H9 (cell line): ENCODE measurements around the gene TXNL4A. TPM values are rescaled to one million over a fixed set of nuclear protein-coding genes. Genes with fewer than 3 reads are reported as not detected.
"Not testable (repeated sequence)": the region's sequence is repeated elsewhere in the genome, so short reads cannot be mapped to it uniquely, and the experiment has no call there.

Experiments
- DNase-seq: peaks from one replicate; pipeline ENCODE4 v3.0.0-alpha.2; 2017
- H2AFZ ChIP-seq: one replicate; pipeline ENCODE4 v1.6.1; 2013; ENCODE audit warnings: mild to moderate bottlenecking, low read length, control low read depth, moderate library complexity
- H2AK5ac ChIP-seq: 2 replicates; pipeline ENCODE4 v1.6.1; 2013; ENCODE audit warnings: low read length, control low read depth, mixed read lengths; ENCODE audit not compliant: insufficient read length
- H2BK120ac ChIP-seq: one replicate; pipeline ENCODE4 v1.6.1; 2013; ENCODE audit warnings: low read depth, mild to moderate bottlenecking, low read length, control low read depth, inconsistent platforms; ENCODE audit not compliant: poor library complexity, severe bottlenecking
- H2BK12ac ChIP-seq: 2 replicates; pipeline ENCODE4 v1.6.1; 2013; ENCODE audit warnings: low read length, control low read depth, mixed read lengths, low read depth; ENCODE audit not compliant: insufficient read length
- H2BK15ac ChIP-seq: 2 replicates; pipeline ENCODE4 v1.6.1; 2013; ENCODE audit warnings: low read depth, low read length, control low read depth
- H2BK20ac ChIP-seq: one replicate; pipeline ENCODE4 v1.6.1; 2013; ENCODE audit warnings: low read depth, mild to moderate bottlenecking, low read length, control low read depth, inconsistent platforms; ENCODE audit not compliant: poor library complexity, severe bottlenecking
- H2BK5ac ChIP-seq: 2 replicates; pipeline ENCODE4 v1.6.1; 2013; ENCODE audit warnings: low read length, control low read depth, mixed read lengths; ENCODE audit not compliant: insufficient read length
- H3K14ac ChIP-seq: 2 replicates; pipeline ENCODE4 v1.6.1; 2013; ENCODE audit warnings: low read length, control low read depth; ENCODE audit not compliant: insufficient read depth
- H3K18ac ChIP-seq: 2 replicates; pipeline ENCODE4 v1.6.1; 2013; ENCODE audit warnings: low read depth, mild to moderate bottlenecking, mixed read lengths, low read length, control low read depth; ENCODE audit not compliant: insufficient read length
- H3K23ac ChIP-seq: 2 replicates; pipeline ENCODE4 v1.6.1; 2013; ENCODE audit warnings: low read length, control low read depth, mixed read lengths, low read depth; ENCODE audit not compliant: insufficient read length
- H3K23me2 ChIP-seq: 2 replicates; pipeline ENCODE4 v1.6.1; 2013; ENCODE audit warnings: low read depth, mild to moderate bottlenecking, mixed read lengths, low read length, control low read depth; ENCODE audit not compliant: insufficient read length, poor library complexity, severe bottlenecking
- H3K27ac ChIP-seq: 2 replicates; pipeline ENCODE4 v1.5.1; 2013; ENCODE audit warnings: low read length, control low read depth, mixed read lengths, low read depth; ENCODE audit not compliant: insufficient read length
- H3K27me3 ChIP-seq: 2 replicates; pipeline ENCODE4 v1.6.1; 2013; ENCODE audit warnings: low read length, control low read depth, inconsistent platforms; ENCODE audit not compliant: insufficient read depth
- H3K4ac ChIP-seq: 2 replicates; pipeline ENCODE4 v1.6.1; 2013; ENCODE audit warnings: low read depth, mild to moderate bottlenecking, control low read depth, inconsistent platforms, low read length, moderate library complexity
- H3K4me1 ChIP-seq: 2 replicates; pipeline ENCODE4 v1.6.1; 2013; ENCODE audit warnings: low read length, control low read depth, inconsistent platforms; ENCODE audit not compliant: insufficient read depth
- H3K4me2 ChIP-seq: 2 replicates; pipeline ENCODE4 v1.6.1; 2013; ENCODE audit warnings: low read length, control low read depth, mixed read lengths; ENCODE audit not compliant: insufficient read length, insufficient read depth
- H3K56ac ChIP-seq: 2 replicates; pipeline ENCODE4 v1.6.1; 2013; ENCODE audit warnings: low read depth, mild to moderate bottlenecking, mixed read lengths, low read length, control low read depth; ENCODE audit not compliant: insufficient read length
- H3K79me1 ChIP-seq: 2 replicates; pipeline ENCODE4 v1.6.1; 2013; ENCODE audit warnings: low read depth, mild to moderate bottlenecking, moderate library complexity, low read length, control low read depth, inconsistent platforms; ENCODE audit not compliant: insufficient read depth, poor library complexity, severe bottlenecking
- H3K79me2 ChIP-seq: 2 replicates; pipeline ENCODE4 v1.6.1; 2013; ENCODE audit warnings: low read length, control low read depth, inconsistent platforms; ENCODE audit not compliant: insufficient read depth
- H3K9ac ChIP-seq: 2 replicates; pipeline ENCODE4 v1.6.1; 2013; ENCODE audit warnings: low read length, control low read depth, mixed read lengths; ENCODE audit not compliant: insufficient read length; ENCODE audit errors: extremely low read depth
- H3K9me3 ChIP-seq: one replicate; pipeline ENCODE4 v1.6.1; 2013; ENCODE audit warnings: low read depth, low read length, inconsistent platforms; ENCODE audit not compliant: control insufficient read depth
- H3T11ph ChIP-seq: one replicate; pipeline ENCODE4 v1.6.1; 2013; ENCODE audit warnings: mild to moderate bottlenecking, low read length, control low read depth, inconsistent platforms
- H4K20me1 ChIP-seq: one replicate; pipeline ENCODE4 v1.6.1; 2013; ENCODE audit not compliant: control insufficient read depth, insufficient read length, insufficient read depth
- H4K5ac ChIP-seq: 2 replicates; pipeline ENCODE4 v1.6.1; 2013; ENCODE audit warnings: low read depth, mild to moderate bottlenecking, mixed read lengths, low read length, control low read depth; ENCODE audit not compliant: insufficient read length
- H4K8ac ChIP-seq: replicated peaks from 2 replicates; pipeline ENCODE4 v1.6.1; 2013; ENCODE audit warnings: low read length, control low read depth, mixed read lengths, low read depth; ENCODE audit not compliant: insufficient read length
- H4K91ac ChIP-seq: 2 replicates; pipeline ENCODE4 v1.6.1; 2013; ENCODE audit warnings: low read depth, mild to moderate bottlenecking, moderate library complexity, mixed read lengths, low read length, control low read depth; ENCODE audit not compliant: insufficient read length
- H3K27ac Mint-ChIP-seq, 3 experiments: 2 replicates in 2 of 3; 3 replicates in 1 of 3; pipeline ENCODE4 v1.8.0; 2020 to 2021; ENCODE audit warnings: mixed read lengths in 3 of 3, mild to moderate bottlenecking in 1 of 3, moderate library complexity in 1 of 3
- H3K27me3 Mint-ChIP-seq: 2 replicates; pipeline ENCODE4 v1.8.0; 2021; ENCODE audit warnings: low read depth, mild to moderate bottlenecking, moderate library complexity, mixed read lengths
- H3K36me3 Mint-ChIP-seq, 3 experiments: 2 replicates in 2 of 3; 3 replicates in 1 of 3; pipeline ENCODE4 v1.8.0; 2020 to 2021; ENCODE audit warnings: low read depth in 3 of 3, mixed read lengths in 3 of 3; ENCODE audit not compliant: insufficient read depth in 1 of 3
- H3K4me1 Mint-ChIP-seq, 2 experiments: 2 replicates each; pipeline ENCODE4 v1.8.0; 2020; ENCODE audit warnings: mixed read lengths in 2 of 2
- H3K4me3 Mint-ChIP-seq, 2 experiments: 2 replicates in 1 of 2; 3 replicates in 1 of 2; pipeline ENCODE4 v1.8.0; 2020 to 2021; ENCODE audit warnings: mild to moderate bottlenecking in 2 of 2, mixed read lengths in 2 of 2, moderate library complexity in 1 of 2
- H3K9me3 Mint-ChIP-seq, 2 experiments: 2 replicates in 1 of 2; 3 replicates in 1 of 2; pipeline ENCODE4 v1.8.0; 2020; ENCODE audit warnings: mild to moderate bottlenecking in 2 of 2, mixed read lengths in 2 of 2, moderate library complexity in 1 of 2
- CTCF ChIP-seq: fragments of 200-600 bp; sonication (generic); conservative IDR thresholded peaks from 3 replicates; pipeline ENCODE4 v1.8.0; 2021; ENCODE audit warnings: antibody characterized with exemption, mild to moderate bottlenecking
- WGBS: extraction: QIAGEN DNeasy Blood & Tissue Kit; methylation state at CpG from one replicate; pipeline ENCODE4 v1.1.7; 2013; ENCODE audit warnings: missing lambda C conversion rate, low lambda C conversion rate, mixed read lengths; ENCODE audit not compliant: insufficient read length; ENCODE audit errors: extremely low coverage; 5-methylcytosine and 5-hydroxymethylcytosine counted together
- total RNA-seq: library from RNA; stranded (reverse); gene quantifications from 2 replicates; pipeline ENCODE4 v1.2.1, GENCODE V29; 2021

Gene TXNL4A
- total RNA-seq, 1 experiment from 2014 or later = 163 TPM

- Histone ChIP-seq H3K56ac (no peak overlapping the region), H3K27me3 (no peaks in the 10 kb centered on the region), H4K20me1 (no peaks in the 10 kb centered on the region), H3K9ac (no peak overlapping the region), H3T11ph (no peak overlapping the region), H2BK20ac (no peak overlapping the region), H4K8ac (no peak overlapping the region), H4K5ac (no peak overlapping the region), H2BK120ac (no peak overlapping the region), H3K23ac (no peak overlapping the region), H3K23me2 (no peaks in the 10 kb centered on the region), H4K91ac (no peak overlapping the region), H3K79me2 (no peaks in the 10 kb centered on the region), H3K4me2 (no peak overlapping the region), H3K4me1 (no peaks in the 10 kb centered on the region), H3K79me1 (no peaks in the 10 kb centered on the region), H3K9me3 (no peaks in the 10 kb centered on the region), H3K4ac (no peak overlapping the region), H2AFZ (no peak overlapping the region), H3K27ac (no peak overlapping the region), H2BK12ac (no peak overlapping the region), H3K18ac (no peak overlapping the region), H2BK15ac (no peak overlapping the region), H2BK5ac (no peak overlapping the region), H2AK5ac (no peak overlapping the region), H3K14ac (no peak overlapping the region)
- Mint-ChIP-seq H3K27me3 (peaks cover 9% of the 10 kb centered on the region), H3K4me1 (peaks cover 0 to 6% of the 10 kb centered on the region in 2 experiments; a peak in 1 of 4 replicates), H3K9me3 (peaks cover 28 to 36% of the 10 kb centered on the region in 2 experiments), H3K36me3 (peaks cover 7 to 10% (median 8%) of the 10 kb centered on the region in 3 experiments), H3K27ac (no peak overlapping the region), H3K4me3 (no peak overlapping the region)
- WGBS = no CpG with 5 or more reads among the region's 3 CpGs
- DNase-seq = no peak
- no peak for TF ChIP-seq CTCF
These were observed 12.5 kb upstream of the TXNL4A start for GRCh38 chr18:80000877-80001276.

DNA sequence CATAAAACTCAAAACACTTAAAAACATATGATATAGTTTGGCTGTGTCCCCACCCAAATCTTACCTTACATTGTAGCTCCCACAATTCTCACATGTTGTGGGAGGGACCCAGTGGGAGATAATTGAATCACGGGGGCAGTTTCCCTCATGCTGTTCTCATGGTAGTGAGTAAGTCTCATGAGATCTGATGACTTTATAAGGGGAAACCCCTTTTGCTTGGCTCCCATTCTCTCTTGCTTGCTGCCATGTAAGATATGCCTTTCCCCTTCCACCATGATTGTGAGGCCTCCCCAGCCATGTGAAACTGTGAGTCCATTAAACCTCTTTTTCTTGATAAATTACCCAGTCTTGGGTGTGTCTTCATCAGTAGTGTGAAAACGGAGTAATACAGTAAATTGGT is 11.3 kb upstream of the TXNL4A start:
- H3K4me3 Mint-ChIP-seq, H3K14ac ChIP-seq, H3K18ac ChIP-seq, H2BK12ac ChIP-seq, H4K8ac ChIP-seq, H2AFZ ChIP-seq, H3K27me3 ChIP-seq, H2BK5ac ChIP-seq, H3T11ph ChIP-seq, H4K20me1 ChIP-seq, H3K4me1 Mint-ChIP-seq, H3K27ac Mint-ChIP-seq, H3K27me3 Mint-ChIP-seq, H3K4me1 ChIP-seq, H3K9ac ChIP-seq, H2AK5ac ChIP-seq, H3K23me2 ChIP-seq, DNase-seq, H3K79me2 ChIP-seq, H3K23ac ChIP-seq, H3K4ac ChIP-seq, H2BK15ac ChIP-seq, H2BK20ac ChIP-seq, H4K91ac ChIP-seq, H3K79me1 ChIP-seq, H3K56ac ChIP-seq, H3K27ac ChIP-seq, H2BK120ac ChIP-seq, H3K4me2 ChIP-seq, H3K9me3 ChIP-seq, H4K5ac ChIP-seq: not testable (repeated sequence)
- WGBS = no CpG with 5 or more reads among the region's 2 CpGs
- H3K9me3 Mint-ChIP-seq = peaks cover 28 to 34% of the 10 kb centered on the region in 2 experiments
- peaks cover 7 to 10% (median 8%) of the 10 kb centered on the region in 3 experiments for H3K36me3 Mint-ChIP-seq
